HG03571 (cell line): ENCODE data around the gene ZNF467.

Experiments used
- ATAC-seq: cut with Tn5 transposase; IDR thresholded peaks from one replicate; pipeline ENCODE4 v1.9.1; 2021; ENCODE audit not compliant: unreplicated experiment

The ZNF467 gene

DNA sequence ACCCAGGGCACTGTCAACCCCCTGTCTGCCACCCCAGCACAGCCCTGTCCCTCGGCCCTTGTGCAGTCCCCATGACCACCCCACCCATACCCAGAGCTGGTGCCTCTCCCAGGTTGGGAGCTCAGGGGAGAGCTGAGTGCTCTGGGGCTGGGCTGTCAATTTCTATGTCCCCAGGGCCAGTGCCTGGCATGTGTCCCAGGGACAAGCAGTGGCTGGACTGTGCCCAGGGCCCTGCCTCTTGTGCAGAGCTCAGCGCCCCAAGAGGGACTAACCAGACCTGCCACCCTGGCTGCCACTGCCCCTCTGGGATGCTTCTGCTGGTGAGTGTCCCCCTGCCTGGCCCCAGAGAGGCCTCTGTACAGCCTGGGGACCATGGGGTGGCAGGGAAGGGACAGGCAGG lies 35.8 kb upstream of the ZNF467 start:
- ATAC-seq, result no peak

- ATAC-seq, result no peak
Measured at GRCh38 chr7:149808311-149808710, 34.9 kb upstream of the ZNF467 start.

- ATAC-seq, result no peak
Measured at GRCh38 chr7:149806726-149807125, 33.3 kb upstream of the ZNF467 start.

DNA sequence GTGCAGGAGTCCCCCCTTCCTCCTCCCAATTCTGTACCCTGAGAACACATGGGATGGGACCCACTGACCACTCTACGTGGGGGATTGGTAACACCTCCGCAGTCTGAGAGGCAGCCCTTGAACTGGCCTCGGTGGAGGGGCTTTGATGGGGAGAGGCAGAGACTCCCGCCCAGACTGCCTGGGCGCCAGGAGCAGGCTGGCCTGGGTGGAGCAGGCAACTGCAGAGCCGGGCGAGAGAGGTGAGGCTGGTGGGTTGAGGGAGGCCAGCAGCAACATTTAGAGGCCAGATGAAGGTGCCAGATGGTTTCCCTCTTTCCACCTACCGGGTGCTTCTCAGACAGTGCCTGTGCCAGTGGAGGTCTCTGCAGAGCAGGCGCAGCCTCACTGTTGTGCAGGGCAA lies 30.7 kb upstream of the ZNF467 start:
- no peak for ATAC-seq

DNA sequence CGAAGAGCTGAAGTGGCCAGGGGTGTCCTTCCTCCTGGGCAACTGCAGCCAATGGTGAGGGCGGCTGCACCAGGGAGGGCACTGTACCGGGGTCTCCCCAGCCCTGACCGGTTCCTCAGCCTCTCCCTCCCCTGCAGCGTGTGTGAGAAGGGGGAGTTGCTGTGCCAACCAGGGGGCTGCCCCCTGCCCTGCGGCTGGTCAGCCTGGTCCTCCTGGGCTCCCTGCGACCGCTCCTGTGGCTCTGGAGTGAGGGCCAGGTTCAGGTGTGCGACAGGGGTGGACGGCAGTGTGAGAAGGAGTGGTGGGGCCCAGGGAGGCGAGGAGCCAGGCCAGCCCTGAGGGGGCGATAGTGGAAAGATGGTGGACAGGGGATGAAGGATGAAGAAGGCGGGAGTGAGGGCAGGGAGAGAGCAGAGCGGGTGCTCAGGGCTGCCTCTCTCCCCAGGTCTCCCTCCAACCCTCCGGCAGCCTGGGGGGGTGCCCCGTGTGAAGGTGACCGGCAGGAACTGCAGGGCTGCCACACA lies 30.2 kb upstream of the ZNF467 start:
- ATAC-seq, result no peak

DNA sequence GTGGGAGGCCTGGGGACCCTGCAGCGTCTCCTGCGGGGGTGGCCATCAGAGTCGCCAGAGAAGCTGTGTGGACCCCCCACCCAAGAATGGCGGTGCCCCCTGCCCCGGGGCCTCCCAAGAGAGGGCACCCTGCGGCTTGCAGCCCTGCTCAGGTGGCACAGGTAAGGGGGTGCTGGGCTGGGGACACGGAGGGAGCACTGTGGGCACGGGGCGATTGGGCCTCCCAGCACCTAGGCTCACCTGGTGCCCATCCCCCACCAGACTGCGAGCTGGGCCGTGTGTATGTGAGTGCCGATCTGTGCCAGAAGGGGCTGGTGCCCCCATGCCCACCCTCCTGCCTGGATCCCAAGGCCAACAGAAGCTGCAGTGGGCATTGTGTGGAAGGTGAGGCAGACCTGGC lies 29.6 kb upstream of the ZNF467 start:
- ATAC-seq, result no peak

- ATAC-seq, result no peak
Measured at GRCh38 chr7:149801816-149802215, 28.4 kb upstream of the ZNF467 start.

- ATAC-seq, result no peak
Measured at GRCh38 chr7:149801002-149801566, 27.7 kb upstream of the ZNF467 start.

DNA sequence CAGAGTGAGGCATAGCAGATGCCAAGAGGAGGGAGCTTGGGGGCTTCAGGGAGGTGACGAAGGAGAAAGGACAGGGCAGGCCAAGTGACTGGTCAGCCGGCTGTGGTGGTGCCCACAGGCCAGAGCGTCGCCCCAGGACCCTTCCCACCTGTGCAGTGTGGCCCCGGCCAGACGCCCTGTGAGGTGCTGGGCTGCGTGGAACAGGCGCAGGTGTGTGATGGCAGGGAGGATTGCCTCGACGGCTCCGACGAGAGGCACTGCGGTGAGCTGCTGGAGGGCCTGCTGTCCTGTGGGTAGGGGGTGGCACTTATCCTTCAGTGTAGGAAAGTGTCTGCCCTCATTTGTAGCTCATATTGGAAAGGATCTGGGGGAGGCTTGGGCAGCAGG lies 26.8 kb upstream of the ZNF467 start:
- no peak for ATAC-seq

DNA sequence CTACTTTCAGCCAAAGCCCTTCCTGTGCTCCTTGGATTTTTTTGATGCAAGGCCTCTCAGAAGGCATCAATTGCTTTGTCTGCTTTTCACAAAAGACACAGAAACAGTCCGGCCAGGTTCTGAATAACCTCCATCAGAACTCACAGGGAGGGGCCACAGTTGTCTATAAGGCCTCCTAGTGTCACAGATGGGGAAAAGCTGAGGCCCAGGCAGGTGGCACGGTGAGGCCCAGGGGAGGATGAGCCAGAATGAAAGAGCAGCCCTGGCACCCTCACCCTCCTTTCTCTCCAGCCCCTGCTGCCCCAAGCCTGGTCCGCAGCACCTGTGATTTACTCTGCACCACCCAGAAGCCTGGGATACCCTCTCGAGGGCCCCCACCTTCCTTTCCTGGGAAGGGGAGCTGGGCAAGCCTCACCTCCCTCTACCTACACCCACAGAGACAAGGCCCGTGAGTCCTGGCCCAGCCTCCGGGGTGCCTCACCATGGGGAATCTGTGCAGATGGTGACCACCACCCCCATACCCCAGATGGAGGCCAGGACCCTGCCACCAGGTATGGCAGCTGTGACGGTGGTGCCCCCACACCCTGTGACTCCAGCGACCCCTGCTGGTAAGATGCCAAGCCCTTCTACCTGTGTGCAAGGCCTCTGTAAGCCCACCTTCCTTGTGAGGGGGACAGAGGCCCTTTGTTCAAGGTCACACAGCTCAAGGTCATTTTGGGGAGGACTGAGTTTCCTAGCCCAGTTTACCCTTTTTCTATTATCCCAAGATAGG lies 26.2 kb upstream of the ZNF467 start:
- ATAC-seq, result no peak

DNA sequence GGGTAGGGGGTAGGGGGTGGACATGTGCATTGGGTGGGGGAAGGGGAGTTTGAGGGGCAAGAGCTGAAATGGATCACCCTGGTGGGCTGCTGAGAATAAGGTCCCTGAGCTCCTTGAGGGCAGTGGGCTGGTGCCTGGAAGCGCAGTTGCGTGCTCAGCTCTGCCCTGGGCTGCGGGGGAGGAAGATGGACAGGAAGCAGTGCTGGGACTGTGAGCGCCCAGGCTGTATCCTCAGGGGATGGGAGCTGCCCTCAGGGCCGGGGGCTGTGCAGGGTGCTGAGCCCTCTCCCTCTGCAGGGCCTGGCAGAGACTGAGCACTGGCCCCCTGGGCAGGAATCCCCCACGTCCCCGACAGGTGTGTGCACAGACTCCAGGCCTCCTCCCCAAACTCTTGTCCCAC lies 24.4 kb upstream of the ZNF467 start:
- ATAC-seq, result no peak

- ATAC-seq, result no peak
Measured at GRCh38 chr7:149796287-149796860, 23.0 kb upstream of the ZNF467 start.

DNA sequence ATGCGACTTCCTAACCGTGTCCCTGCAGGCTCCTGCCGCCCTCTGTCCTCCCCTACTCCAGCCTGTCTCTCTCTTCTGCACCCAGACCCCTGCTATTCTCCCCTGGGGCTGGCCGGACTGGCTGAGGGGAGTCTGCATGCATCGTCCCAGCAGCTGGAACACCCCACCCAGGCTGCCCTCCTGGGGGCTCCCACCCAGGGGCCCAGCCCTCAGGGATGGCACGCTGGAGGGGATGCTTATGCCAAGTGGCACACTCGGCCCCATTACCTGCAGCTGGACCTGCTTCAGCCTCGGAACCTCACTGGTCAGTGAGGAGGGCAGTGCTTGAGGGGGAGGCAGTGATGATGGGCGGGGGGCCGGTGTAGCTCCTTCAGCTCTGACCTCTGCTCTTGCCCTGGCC lies 21.7 kb upstream of the ZNF467 start:
- ATAC-seq, result no peak

GRCh38 chr7:149794661-149795060 lies 21.3 kb upstream of the ZNF467 start:
- no peak for ATAC-seq

GRCh38 chr7:149793261-149793660 lies 19.9 kb upstream of the ZNF467 start:
- no peak for ATAC-seq

- no peak for ATAC-seq
Measured at GRCh38 chr7:149792220-149792595, 18.8 kb upstream of the ZNF467 start.

DNA sequence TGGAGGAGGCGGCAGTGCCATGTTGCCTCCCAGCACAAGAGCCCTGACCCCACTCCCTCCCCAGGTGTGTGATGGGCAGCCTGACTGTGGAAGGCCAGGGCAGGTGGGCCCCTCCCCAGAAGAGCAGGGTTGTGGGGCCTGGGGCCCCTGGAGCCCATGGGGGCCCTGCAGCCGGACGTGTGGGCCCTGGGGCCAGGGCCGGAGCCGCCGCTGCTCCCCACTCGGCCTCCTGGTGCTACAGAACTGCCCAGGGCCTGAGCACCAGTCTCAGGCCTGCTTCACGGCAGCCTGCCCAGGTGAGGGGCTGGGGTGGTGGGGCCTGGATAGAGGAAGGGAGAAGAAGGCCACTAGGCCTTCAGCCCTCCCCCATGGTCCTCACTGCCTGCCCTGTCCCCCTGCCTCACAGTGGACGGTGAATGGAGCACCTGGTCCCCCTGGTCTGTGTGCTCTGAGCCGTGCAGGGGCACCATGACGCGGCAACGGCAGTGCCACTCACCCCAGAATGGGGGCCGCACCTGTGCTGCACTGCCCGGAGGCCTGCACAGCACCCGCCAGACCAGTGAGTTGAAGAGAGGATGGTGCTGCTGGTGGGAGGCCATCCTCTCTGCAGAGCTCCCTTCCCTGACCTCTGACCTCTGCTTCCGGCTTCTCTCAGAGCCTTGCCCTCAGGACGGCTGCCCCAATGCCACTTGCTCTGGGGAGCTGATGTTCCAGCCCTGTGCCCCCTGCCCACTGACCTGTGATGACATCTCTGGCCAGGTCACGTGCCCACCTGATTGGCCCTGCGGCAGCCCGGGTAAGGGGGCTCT lies 18.2 kb upstream of the ZNF467 start:
- no peak for ATAC-seq

GRCh38 chr7:149790754-149791360 lies 17.5 kb upstream of the ZNF467 start:
- no peak for ATAC-seq

GRCh38 chr7:149790146-149790548 lies 16.8 kb upstream of the ZNF467 start:
- no peak for ATAC-seq

- ATAC-seq, result no peak
Measured at GRCh38 chr7:149789101-149789500, 15.7 kb upstream of the ZNF467 start.

- no peak for ATAC-seq
Measured at GRCh38 chr7:149788300-149788851, 15.0 kb upstream of the ZNF467 start.
